HG03066 (cell line): ENCODE data around the gene IFI30.

Experiments
- ATAC-seq: cut with Tn5 transposase; IDR thresholded peaks from one replicate; pipeline ENCODE4 v1.9.1; 2021; ENCODE audit warnings: low read depth; ENCODE audit not compliant: unreplicated experiment

IFI30 gene

GRCh38 chr19:18221815-18222725 is 48.5 kb downstream of the IFI30 start:
- ATAC-seq, result no peak

DNA sequence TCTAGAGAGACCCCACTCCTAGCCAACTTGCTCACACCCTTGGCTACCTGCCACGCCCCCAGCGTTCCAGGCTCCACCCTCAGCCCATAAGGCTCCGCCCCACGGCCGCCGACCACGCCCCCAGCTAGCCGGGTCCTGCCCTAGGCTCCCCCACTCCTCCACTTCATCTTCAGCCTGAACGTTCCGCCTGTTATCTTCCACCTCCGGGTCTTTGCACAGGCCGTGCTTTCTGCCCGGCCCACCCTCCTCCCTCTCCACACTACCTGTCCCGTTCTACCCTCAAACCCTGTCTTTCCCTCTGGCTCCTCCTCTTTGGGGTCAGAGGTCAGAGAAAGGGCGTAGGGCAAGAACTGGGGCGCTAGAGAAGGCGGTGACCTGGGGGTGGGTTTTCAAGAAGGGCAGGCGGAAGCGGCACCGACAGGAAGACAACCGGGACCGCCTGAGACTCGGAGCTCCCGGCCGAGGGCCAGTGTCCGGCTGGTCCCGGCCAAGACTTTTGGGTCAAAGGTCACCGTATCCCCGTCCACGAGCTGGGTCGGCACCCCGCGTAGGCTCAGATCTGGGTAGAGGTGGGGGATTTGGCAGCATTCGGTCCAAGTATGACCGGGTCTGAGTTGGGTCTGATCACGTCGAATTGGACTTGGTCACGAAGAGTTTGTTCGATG is 50.4 kb downstream of the IFI30 start:
- ATAC-seq, result peak; percentile 8

DNA sequence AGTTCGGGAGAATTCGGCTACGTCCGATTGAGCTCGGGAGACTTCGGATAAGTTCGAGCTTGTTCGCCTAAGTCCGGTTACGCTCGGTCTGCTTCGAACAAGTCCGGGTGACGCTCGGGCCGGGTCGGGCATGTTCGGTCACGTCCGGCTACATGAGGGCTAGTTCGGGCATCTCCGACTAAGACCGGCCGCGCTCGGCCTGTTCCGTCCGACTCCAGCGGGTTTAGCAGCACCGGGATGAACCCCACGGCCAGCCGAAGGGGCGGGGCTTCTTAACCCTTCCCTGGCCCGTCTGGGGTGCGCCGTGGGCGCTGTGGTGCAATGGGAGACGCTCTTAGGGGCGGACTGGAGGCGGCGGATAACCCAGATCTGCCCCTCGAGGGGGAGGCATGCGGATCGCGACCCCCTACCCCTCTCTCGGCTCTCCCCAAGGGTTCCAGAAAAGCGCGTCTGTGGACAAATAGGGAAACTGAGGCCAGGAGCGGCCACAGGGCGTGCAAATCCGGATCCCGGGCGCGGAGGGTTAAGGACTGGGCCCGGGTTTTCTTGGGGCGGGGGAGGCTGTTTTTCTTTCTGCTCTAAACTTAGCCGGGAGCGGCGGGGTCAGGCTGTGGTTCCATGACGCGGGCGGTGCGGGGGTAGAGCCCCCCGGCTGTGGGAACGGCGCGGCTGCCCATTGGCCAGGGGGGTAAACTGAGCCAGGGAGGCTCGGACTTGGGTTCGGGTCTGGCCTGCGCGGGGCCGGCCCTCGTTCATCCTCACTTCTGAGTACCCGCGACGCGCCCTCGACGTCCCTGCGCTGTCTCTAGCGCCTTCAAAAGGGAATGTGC is 51.1 kb downstream of the IFI30 start:
- ATAC-seq, result peak; percentile 88

DNA sequence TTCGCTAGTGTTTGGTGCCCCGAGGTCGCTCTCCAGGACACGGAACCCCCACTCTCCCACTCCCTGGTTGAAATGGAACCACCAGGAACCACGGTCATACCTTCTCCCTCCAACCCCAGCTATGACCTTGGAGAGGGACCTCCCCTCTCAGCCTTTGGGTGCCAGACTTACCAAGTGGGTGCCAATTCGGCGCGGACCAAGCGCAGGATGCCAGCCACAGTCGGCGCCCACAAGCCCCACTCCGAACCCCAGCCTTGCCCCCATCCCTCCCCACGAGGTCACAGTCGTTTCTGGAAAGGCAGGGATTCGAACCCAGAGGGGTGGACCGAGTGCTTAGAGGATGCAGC is 51.7 kb downstream of the IFI30 start:
- ATAC-seq, result no peak

DNA sequence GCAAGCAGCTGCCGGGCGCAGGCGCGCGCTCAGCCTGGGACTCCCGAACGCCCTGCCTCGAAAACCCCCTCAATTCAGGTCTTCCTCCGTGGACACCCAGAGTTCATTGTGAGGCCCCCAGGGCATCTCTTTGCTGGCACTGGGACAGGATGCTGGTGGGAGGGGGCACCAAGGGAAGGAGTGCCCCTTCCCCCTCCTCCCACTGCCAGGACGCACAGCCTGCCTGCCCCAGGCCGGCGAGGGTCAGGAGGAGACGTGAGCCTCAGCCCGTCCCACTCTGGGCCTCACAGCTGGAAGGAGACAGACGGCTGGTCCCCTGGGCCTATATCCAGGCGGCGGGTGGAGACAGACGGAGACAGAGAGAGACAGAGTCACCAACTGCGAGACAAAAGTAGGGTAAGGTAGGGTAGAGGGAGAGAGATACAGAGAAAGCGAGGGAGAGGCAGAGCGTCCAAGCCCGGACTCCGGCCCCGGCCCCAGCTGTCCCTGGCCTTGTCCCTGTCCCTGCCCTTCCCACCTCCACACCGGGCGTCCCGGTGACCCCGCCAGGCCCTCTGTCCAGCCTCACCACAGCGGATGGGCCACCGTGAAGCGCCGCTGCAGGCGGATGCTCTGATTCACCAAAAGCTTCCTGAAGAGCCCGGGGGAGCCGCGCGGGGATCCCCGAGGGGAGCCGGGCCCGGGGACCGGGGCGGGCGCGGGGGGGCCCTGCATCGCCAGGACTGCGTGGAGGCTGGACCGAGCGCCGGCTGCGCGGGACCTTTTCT is 52.3 kb downstream of the IFI30 start, which contains the start of gene PDE4C:
TSS of gene PDE4C (minus strand) at position 737 of the 767 bp plus-strand sequence. CDS start at position 714, 23 bp downstream.
- ATAC-seq, result no peak

- ATAC-seq, result no peak
Observed at GRCh38 chr19:18226956-18227780, 53.6 kb downstream of the IFI30 start.
